22Rv1 (cell line): ENCODE data around the gene TMEM171.

Experiments used
- H3K27ac ChIP-seq: fragments of 450-650 bp; 2 replicates; pipeline ENCODE4 v1.5.1; 2017
- ZFX ChIP-seq: fragments of 450-650 bp; IDR thresholded peaks from 2 replicates; pipeline ENCODE4 v1.6.1; 2017; ENCODE audit warnings: antibody characterized with exemption, borderline replicate concordance
- TF ChIP-seq, protein P1 (sequence below): fragments of 450-650 bp; IDR thresholded peaks from 2 replicates; pipeline ENCODE4 v1.5.1; 2017; ENCODE audit warnings: mild to moderate bottlenecking

The TMEM171 gene

GRCh38 chr5:73111536-73111935, 8.8 kb upstream of the TMEM171 start:
- TF ChIP-seq, protein P1, sequence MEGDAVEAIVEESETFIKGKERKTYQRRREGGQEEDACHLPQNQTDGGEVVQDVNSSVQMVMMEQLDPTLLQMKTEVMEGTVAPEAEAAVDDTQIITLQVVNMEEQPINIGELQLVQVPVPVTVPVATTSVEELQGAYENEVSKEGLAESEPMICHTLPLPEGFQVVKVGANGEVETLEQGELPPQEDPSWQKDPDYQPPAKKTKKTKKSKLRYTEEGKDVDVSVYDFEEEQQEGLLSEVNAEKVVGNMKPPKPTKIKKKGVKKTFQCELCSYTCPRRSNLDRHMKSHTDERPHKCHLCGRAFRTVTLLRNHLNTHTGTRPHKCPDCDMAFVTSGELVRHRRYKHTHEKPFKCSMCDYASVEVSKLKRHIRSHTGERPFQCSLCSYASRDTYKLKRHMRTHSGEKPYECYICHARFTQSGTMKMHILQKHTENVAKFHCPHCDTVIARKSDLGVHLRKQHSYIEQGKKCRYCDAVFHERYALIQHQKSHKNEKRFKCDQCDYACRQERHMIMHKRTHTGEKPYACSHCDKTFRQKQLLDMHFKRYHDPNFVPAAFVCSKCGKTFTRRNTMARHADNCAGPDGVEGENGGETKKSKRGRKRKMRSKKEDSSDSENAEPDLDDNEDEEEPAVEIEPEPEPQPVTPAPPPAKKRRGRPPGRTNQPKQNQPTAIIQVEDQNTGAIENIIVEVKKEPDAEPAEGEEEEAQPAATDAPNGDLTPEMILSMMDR = no peak
- TF ChIP-seq ZFX = no peak
- H3K27ac ChIP-seq = no peak overlapping the region

GRCh38 chr5:73112359-73112758, 8.0 kb upstream of the TMEM171 start:
- TF ChIP-seq ZFX = no peak
- H3K27ac ChIP-seq = no peak overlapping the region

GRCh38 chr5:73114044-73114688, 6.2 kb upstream of the TMEM171 start:
- TF ChIP-seq, protein P1 = no peak
- no peak for TF ChIP-seq ZFX
- no peak overlapping the region for H3K27ac ChIP-seq

DNA sequence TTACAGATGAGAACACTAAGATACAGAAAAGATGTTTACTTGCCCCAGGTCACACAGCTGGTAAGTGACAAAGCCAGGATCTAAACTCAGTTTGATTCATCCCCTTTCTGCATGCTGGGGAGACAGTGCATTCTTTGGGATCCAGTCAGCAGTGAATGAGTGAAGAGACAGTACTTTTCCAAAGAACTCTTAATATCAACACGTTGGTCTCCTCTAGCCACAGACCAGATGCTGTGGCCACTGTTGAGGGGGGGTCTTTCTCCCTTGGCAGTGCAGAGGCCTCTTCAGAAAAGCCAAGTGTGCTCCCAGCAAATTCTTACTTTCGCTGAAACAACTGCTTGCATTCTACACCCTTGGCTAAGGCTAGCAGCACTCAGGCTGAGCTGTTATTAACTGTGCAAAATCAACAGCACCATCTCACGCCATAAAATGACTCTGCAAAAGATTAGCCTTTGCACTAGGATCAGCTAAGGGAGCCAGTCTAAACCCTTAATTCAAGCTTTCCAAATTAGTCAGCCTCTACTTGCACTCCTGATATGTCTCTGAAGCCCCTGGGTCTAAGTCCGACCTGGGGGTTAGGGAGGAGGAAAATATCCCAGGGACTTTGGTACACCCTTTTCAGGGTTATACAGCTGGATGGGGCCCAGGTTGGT, 4.8 kb upstream of the TMEM171 start:
- no peak overlapping the region for H3K27ac ChIP-seq
- no peak for TF ChIP-seq ZFX
- TF ChIP-seq, protein P1 = no peak

GRCh38 chr5:73116506-73116905, 3.9 kb upstream of the TMEM171 start:
- no peak overlapping the region for H3K27ac ChIP-seq

DNA sequence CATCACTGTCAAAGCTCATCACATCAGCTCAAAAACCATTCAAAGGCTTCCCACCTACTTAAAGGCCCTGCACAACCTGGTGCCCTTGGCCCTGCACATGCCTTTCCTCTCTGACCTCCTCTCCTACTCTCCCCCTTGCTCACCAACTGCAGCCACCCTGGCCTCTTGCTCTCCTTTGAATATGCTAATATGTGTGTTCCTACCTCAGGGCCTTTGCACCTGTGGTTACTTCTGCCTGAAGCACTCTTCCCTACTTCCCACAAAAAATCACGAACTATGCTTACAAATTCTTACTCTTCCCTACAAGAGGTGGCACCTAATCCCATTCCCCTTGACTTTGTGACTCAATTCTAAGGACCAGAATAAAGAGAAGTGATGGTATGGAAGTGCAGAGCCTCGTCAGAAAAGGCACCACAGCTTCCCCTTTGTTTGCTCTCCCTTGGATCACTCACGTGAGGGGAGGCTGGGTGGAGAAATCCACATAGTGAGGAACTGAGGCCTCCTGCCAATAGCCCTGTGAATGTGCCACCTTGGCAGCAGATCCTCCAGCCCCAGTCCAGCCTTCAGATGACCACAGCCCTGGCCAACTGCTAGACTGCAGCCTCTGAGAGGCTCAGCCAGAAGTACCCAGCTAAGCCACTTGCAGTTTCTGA, 3.2 kb upstream of the TMEM171 start:
- TF ChIP-seq ZFX = no peak
- TF ChIP-seq, protein P1 = no peak
- no peak overlapping the region for H3K27ac ChIP-seq

More at GRCh38 chr5:73116506-73116905, 3.9 kb upstream of the TMEM171 start:
- TF ChIP-seq, protein P1 = no peak
- TF ChIP-seq ZFX = no peak

DNA sequence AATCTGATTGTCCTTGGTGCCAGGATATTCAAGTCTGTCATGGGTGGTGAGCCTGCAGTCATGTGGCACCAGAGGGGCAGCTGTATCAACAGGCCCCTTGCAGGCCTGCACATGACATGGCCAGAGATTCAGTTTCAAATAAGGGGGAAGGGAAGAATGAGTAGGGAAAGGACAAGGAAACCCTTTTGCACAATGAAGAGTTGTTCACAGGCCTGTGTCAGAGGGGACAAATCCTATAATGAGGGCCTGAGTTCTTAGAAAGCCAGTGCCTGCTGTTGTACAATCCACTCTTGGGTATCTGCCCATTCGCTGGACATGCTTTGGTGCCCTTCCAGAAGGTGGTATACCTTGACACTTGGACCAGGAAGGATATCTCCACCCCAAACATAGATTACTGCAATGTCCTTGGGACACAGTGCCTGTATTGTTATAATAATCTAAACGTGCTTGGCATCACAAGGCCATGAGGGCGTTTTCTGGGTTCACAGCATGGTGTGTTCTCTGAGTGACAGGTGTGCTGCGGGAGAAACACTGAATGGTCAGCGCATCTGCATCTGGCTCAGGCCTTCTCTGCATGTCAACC, 1.9 kb upstream of the TMEM171 start:
- TF ChIP-seq ZFX = no peak
- TF ChIP-seq, protein P1 = no peak
- H3K27ac ChIP-seq = no peak overlapping the region
